Inflammatory macrophage (primary cell): ENCODE data around the gene ADRA2A.

Experiments
- DNase-seq, 2 donors: peaks; one replicate each; pipeline ENCODE4 v3.0.0-alpha.2; 2020 to 2022

Gene ADRA2A

DNA sequence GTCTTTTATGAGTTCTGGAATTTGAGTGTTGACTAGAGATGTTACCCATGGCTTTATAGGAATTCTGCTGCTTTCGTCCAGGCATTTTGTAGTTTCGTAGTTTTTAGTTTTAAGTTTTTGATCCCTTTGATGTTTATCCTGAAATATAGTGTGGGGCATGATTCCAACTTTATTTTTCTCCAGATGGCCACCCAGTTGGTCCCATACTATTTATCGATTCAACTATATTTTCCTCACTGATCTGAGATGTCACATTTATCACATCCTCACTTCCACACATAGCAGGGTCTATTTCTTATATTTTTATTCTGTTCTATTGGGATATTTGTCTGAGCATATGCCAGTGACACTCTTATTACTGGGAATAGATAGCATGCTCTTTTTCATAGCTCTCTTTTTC, 33.9 kb downstream of the ADRA2A start:
- no peak for DNase-seq

DNA sequence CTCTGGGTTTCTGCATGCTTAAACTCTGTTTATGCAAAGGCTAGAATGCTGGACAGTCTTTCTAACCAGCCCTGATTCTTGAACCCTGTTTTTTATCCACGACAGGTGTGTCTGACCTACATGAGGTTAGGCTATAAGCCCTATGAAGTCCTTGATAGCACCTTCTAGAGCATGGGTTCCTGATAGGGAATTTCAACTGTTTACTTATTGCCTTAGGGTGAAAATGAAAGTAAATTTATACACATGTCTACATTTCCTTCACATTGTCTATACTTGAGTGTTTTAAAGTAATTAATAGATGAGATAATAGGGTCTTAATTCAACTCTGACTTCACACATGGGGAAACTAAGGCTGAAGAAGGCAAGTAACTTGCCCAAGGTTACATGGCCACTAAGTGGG, 35.5 kb downstream of the ADRA2A start:
- DNase-seq: no peak

DNA sequence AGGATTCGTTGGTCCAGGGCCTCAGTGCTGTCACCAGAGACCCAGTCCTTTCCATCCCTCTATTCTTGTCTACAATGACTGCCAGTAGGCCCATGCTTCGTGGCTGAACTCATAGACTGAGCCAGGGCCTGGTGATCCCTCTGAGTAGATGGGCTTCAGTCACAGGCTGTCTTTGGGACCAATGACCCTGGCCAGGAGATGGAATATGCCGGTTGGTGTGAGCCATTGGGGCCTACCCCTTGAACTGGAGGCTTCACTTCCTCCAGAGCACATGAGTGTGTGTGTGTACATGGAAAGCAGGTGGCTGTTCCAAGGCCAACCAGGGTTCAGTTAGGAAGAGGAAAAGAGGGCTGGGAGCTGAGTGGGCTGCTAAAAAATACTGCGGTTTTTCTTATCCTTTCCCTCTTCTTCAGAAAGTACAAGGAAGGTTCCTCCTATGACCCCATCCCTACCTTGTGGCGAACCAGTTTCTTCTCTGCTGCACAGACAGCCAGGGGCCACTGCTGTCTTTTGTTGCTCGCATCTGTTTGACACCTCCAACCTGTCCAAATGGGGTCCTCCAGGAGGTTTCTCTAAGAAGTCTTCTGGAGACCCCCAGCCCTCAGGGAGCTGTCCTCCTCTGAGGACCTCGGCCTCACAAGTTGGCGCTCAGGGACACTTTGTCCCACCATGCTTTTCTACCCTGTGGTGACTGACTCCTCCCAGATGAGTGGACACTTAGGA, 36.6 kb downstream of the ADRA2A start:
- no peak for DNase-seq

GRCh38 chr10:111113961-111114757, 37.3 kb downstream of the ADRA2A start:
- no peak for DNase-seq

DNA sequence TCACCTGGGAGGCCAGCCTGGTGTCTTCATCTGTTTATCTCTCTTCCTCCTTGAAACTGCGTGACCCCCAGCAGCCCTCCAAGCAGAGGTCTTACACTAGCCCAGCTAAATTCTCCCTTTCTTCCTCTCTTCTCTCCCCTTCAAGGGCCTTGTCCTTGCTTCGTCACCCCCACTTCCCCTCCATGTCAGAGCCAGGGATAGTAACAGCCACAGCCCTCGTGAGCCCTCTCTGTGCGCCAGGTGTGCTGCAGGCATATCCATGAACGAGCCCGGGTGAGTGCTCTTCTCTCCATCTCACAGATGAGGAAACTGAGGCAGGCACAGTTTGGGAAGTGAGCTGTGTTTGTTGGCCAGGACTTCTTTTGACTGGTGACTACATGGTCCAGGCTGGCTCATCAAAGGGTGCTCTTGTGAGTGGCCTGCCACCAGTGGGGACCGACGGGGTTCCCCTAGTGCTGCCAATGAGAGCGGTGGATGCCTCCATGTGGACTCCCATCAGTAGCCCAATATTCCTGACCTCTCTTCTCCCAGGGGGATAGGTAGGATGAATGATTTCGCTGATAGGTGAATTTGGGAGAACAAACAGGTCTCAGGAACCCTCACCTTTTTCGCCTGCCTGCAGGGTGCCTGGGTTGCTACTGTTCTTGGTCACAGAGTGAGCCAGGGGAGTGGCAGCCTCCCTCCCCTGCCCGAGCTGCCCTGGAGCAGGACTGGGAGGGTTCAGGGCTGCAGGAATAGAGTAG, 38.1 kb downstream of the ADRA2A start:
- DNase-seq: no peak

DNA sequence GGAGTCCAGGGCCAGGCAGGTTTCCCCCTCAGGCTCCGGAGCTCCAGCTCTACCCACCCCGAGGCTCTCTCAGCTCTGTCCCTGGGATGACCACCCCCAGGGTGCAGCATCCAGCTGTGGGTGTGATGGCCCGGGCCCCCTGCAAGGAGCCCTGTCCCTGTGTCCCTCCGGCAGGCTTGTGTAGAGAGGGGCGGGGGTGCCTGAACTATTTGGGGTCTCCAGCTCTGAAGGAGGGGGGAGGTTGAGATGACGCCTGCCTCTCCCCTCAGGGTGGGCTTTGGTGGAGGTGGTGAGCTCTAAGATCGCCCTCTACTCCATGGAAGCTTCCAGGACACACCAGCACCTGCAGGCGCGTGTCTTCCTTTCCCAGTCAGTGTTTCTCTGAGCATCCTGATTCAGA, 39.4 kb downstream of the ADRA2A start:
- DNase-seq: no peak

GRCh38 chr10:111116762-111117445, 40.1 kb downstream of the ADRA2A start:
- no peak for DNase-seq

- no peak for DNase-seq
Measured at GRCh38 chr10:111117528-111118277, 40.9 kb downstream of the ADRA2A start.

- DNase-seq: no peak
Measured at GRCh38 chr10:111118758-111119157, 41.9 kb downstream of the ADRA2A start.

DNA sequence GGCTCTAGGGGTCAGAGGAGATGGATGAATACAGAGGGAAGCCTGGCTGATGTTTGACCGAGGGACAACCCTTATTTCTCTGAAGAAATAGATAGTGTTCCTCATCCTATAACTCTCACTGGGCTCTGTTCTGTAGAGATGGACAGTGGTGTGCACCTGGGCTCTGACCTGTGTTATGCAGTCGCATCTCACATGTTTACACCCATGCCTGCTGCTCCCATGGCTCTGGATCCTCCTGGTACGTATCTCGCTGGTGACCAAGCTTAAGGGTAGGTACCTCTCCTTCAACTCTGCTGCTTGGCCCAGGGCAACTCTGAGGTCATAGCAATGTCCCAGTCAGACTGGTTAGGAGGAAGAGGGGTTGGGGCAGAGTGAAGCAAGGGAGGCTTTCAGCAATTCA, 42.8 kb downstream of the ADRA2A start:
- no peak for DNase-seq

DNA sequence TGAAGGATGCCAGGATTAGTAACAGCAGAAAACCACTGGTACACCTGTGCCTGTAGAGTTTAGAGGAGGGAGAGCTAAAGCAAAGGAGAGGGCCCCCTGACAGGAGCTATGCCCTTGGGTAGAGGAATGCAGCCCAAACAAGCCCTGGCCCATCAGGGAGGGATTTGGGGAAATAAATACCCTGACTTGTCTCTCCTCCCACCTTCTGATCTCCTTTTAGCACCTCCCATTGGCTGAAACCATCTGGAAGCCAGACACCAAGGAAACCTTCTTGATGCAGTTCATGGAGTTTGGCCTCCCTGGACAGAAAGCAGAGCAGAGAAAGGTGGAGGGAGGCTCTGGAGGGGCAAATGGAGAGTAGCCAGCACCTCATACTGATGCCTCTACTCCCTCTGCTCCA, 45.3 kb downstream of the ADRA2A start:
- DNase-seq: no peak

GRCh38 chr10:111123883-111124282, 47.1 kb downstream of the ADRA2A start:
- no peak for DNase-seq

DNA sequence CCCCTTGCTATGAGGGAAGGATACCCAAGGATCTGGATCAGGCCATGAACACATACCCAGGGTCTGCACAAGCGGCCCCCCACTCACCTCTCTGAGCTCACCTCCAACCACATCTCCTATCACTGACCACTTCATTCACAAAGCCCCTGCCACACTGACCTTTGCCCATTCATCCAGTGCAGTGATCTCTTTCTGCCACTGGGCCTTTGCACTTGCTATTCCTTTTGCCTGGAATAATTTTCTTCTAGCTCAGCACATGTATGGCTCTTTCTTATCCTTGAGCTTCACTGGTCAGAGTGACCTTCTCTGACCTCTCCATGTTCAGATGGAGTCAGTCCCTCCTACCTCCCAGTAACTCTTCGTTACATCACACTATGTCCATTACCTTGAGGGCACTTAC, 48.3 kb downstream of the ADRA2A start:
- no peak for DNase-seq

DNA sequence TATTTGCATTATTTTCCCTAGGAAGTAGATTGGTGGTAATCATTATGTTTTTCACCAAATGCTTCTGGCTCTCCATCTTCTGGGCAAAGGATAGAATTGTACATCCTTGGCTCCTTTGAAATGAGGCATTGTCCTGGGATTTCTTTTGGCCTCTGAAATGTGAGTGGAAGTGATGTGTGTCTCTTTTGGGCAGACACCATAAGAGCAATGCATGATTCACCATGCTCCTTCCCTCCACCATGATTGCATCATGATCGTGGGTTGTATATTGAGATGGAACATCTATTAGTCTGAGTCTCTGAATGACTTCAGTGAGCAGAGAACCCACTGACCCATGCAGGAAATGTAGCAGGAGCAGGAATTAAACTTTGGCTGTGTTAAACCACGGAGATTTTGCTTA, 49.2 kb downstream of the ADRA2A start:
- peak; percentile 6 to 22 for DNase-seq

GRCh38 chr10:111127081-111127848, 50.4 kb downstream of the ADRA2A start:
- DNase-seq: no peak

DNA sequence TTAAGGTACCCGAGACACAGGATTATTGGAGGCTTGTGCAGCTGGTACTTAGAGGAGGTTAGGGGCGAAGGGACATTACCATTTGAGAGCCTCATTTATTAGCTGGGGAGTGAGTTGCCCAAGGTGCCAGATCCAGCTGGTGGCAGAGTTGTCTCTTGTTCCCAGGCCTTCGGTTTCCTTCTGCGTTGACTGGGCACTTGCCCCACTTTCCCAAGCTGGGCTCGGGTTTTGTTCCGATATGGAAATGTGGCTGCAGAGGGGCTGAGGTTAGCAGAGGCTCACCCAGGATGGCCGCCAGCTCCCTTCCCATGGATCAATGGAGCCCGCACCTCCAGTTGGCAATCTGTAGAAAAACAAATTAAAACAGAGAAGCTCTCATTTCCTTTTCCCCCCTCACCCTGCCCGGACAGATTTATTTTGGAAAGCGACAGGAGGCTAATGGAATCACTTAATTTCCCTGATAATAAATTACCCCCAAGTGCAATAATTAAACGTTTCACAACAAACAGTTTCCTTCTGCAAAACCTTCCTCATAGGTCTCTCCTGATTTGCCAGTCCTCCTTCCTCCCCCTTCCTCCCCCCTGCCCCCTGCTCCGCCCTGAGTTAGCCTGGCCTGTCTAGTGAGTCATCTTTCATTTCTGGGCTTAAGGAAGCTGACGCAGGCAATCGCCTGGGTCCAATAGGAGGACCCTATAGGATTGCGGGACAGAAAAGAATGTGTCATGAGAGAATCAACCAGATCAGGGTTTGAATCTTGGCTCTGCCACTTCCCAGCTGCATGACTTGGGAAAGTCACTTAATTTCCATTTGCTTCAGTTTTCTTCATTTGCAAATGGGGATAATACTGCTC, 51.7 kb downstream of the ADRA2A start:
- DNase-seq: peak; percentile 49 to 54

DNA sequence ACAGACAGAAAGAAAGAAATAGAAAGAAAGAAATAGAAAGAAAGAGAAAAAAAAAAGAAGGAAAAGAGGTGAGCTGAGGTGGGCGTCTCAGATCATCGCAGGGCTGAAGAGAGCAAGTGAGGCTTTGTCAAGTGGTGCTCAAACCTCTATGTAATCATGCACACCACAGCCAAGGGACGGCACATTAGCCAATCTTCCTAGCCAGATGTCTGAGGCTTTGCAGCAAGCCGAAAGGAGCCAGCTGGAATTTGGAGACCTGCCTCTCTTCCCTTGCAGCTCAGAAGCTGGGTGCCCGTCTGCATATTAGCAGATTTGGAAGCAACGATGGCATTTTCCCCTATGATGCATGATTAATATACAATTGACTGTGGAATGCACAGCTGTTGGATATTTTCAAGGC, 52.5 kb downstream of the ADRA2A start:
- DNase-seq: no peak

GRCh38 chr10:111130471-111130870, 53.6 kb downstream of the ADRA2A start:
- DNase-seq: no peak
